Kidney (tissue), 14 donors: Measurements from ENCODE around the gene PLEKHB1. TPM values are rescaled to one million over a fixed set of nuclear protein-coding genes. Genes with fewer than 3 reads are reported as not detected.

ENCODE experiments used
- DNase-seq, 5 donors: peaks; one replicate each; pipeline ENCODE4 v3.0.0-alpha.2; 2013 to 2020
- FAIRE-seq: peaks from 2 replicates; lab custom pipeline; 2012; peaks lifted over from hg19 to GRCh38; lab: Jason Lieb, UNC
- H3K27ac ChIP-seq, 2 donors: one replicate each; pipeline ENCODE4 v1.7.0; 2013; ENCODE audit warnings: low read depth in 2 of 2, low read length in 2 of 2, inconsistent platforms in 1 of 2
- H3K27me3 ChIP-seq: one replicate; pipeline ENCODE4 v1.7.1; 2013; ENCODE audit warnings: low read length, inconsistent platforms; ENCODE audit not compliant: control insufficient read depth, insufficient read depth
- H3K36me3 ChIP-seq, 3 donors: one replicate each; pipeline versions ENCODE4 v1.7.0 to v1.7.1; 2013; ENCODE audit warnings: low read length in 3 of 3, control low read depth in 1 of 3, inconsistent platforms in 1 of 3; ENCODE audit not compliant: insufficient read depth in 3 of 3, control insufficient read depth in 2 of 3
- H3K4me1 ChIP-seq, 3 donors: one replicate each; pipeline versions ENCODE4 v1.7.0 to v1.7.1; 2013; ENCODE audit warnings: low read length in 3 of 3, inconsistent platforms in 1 of 3, low read depth in 1 of 3; ENCODE audit not compliant: control insufficient read depth in 2 of 3, insufficient read depth in 2 of 3
- H3K4me3 ChIP-seq, 3 donors: one replicate each; pipeline versions ENCODE4 v1.7.0 to v1.8.1; 2013; ENCODE audit warnings: low read length in 3 of 3, control low read depth in 1 of 3, inconsistent platforms in 1 of 3
- H3K9ac ChIP-seq, 3 donors: one replicate each; pipeline versions ENCODE4 v1.7.0 to v1.7.1; 2013; ENCODE audit warnings: low read length in 3 of 3, control low read depth in 1 of 3, inconsistent platforms in 1 of 3
- H3K9me3 ChIP-seq, 3 donors: one replicate each; pipeline versions ENCODE4 v1.7.0 to v1.7.1; 2013; ENCODE audit warnings: low read length in 3 of 3, control low read depth in 1 of 3, inconsistent platforms in 1 of 3; ENCODE audit not compliant: control insufficient read depth in 2 of 3, insufficient read depth in 1 of 3
- CTCF ChIP-seq: IDR thresholded peaks from 3 replicates; pipeline ENCODE4 v1.5.1; 2012; ENCODE audit warnings: mild to moderate bottlenecking, moderate library complexity, borderline replicate concordance; ENCODE audit not compliant: insufficient read depth; ENCODE audit errors: extremely low read depth
- intact Hi-C: fragments of 100-400 bp; cut with DNase I; formaldehyde crosslinking; loops from one replicate; pipeline ENCODE4 v1.11.1; 2022
- polyA plus RNA-seq: library from polyadenylated mRNA; stranded (reverse); fragments of 350-450 nt; fragmentation: Illumina TruSeq; extraction: RNeasy Lipid Tissue Mini Kit (QIAGEN cat#74804); gene quantifications from one replicate; pipeline ENCODE4 v1.2.3, GENCODE V29; 2014; ENCODE audit warnings: low read depth, low replicate concordance; ENCODE audit not compliant: insufficient read depth
- total RNA-seq: library from RNA; stranded (reverse); fragmentation: NEBNext Ultra II Directional; extraction: Animal tissue kit (Norgen Biotek cat#: 25700); gene quantifications from one replicate; pipeline ENCODE4 v1.2.1, GENCODE V29; 2021
- donor health status: control.
- donor health status: control.
- donor health status: control.
- donor health status: control.
- donor health status: control.
- donor health status: DM: yes; HTN: yes; CAD: no.
- donor health status: Normal renal cell carcinoma (clear cell type).

Gene PLEKHB1
- total and polyA plus RNA-seq, 2 donors from 2014 or later = 21.0 to 30.4 TPM

- Histone ChIP-seq H3K36me3 (no peaks in the 10 kb centered on the region), H3K27ac (peak overlapping the region; percentile 36 to 87), H3K4me1 (peaks cover 0 to 9% (median 0%) of the 10 kb centered on the region in 3 donors), H3K9me3 (no peaks in the 10 kb centered on the region), H3K9ac (peak overlapping the region; percentile 63 to 99 (median 80)), H3K27me3 (no peaks in the 10 kb centered on the region), H3K4me3 (peak overlapping the region; percentile 91 to 94 (median 92))
- DNase-seq (no peak), FAIRE-seq (no peak)
- intact Hi-C loops = no loop called here
- TF ChIP-seq CTCF = no peak
Observed at GRCh38 chr11:73598719-73599379, 47.5 kb upstream of the PLEKHB1 start.

- H3K9ac ChIP-seq = no peak overlapping the region
- no peaks in the 10 kb centered on the region for H3K9me3 ChIP-seq
- intact Hi-C loops = no loop called here
- no peak overlapping the region for H3K4me3 ChIP-seq
- H3K27me3 ChIP-seq = no peaks in the 10 kb centered on the region
- H3K27ac ChIP-seq = no peak overlapping the region
- no peak for DNase-seq
- H3K36me3 ChIP-seq = no peaks in the 10 kb centered on the region
- H3K4me1 ChIP-seq = no peaks in the 10 kb centered on the region
- no peak for FAIRE-seq
- no peak for TF ChIP-seq CTCF
Observed at GRCh38 chr11:73612601-73613140, 33.7 kb upstream of the PLEKHB1 start.

GRCh38 chr11:73614591-73614990 lies 31.8 kb upstream of the PLEKHB1 start:
- H3K9me3 ChIP-seq = no peaks in the 10 kb centered on the region
- no peak overlapping the region for H3K9ac ChIP-seq
- no peaks in the 10 kb centered on the region for H3K36me3 ChIP-seq
- DNase-seq = no peak
- H3K27me3 ChIP-seq = no peaks in the 10 kb centered on the region
- intact Hi-C loops = no loop called here
- H3K4me1 ChIP-seq = no peaks in the 10 kb centered on the region
- no peak for TF ChIP-seq CTCF
- no peak overlapping the region for H3K27ac ChIP-seq
- H3K4me3 ChIP-seq = no peak overlapping the region
- FAIRE-seq = no peak
